ENCODE measurements around the gene PIGQ.

GRCh38 chr16:617855-618254 lies 48.1 kb downstream of the PIGQ start:
- TF ChIP-seq JUN (IDR thresholded peaks at IDR 0.05) (no peak), MYC (IDR thresholded peaks at IDR 0.05; ENCODE audit: borderline replicate concordance, low read length) (no peak), POLR2A (IDR thresholded peaks at IDR 0.05; ENCODE audit: low read length) (no peak), TFCP2L1 (CRISPR knock-in tag; IDR thresholded peaks at IDR 0.05) (no peak), JUNB (IDR thresholded peaks at IDR 0.05) (no peak), CTCF (IDR thresholded peaks at IDR 0.05) (no peak), MAX (IDR thresholded peaks at IDR 0.05) (no peak), EP300 (IDR thresholded peaks at IDR 0.05) (no peak)
